Liver (tissue), 3 donors: ENCODE results near the gene FGFRL1.

Experiments used
- CTCF ChIP-seq: fragments of 150-350 bp; IDR thresholded peaks from 2 replicates; pipeline ENCODE4 v1.5.1; 2017; ENCODE audit warnings: improper control_type of control experiment, low read depth, low read length; ENCODE audit not compliant: missing input control
- EGR1 ChIP-seq, 2 donors: IDR thresholded peaks; 2 replicates each; pipeline ENCODE4 v1.6.1; 2016 to 2018; ENCODE audit warnings: antibody characterized with exemption in 2 of 2, low read depth in 2 of 2
- JUND ChIP-seq, 2 donors: IDR thresholded peaks; 2 replicates each; pipeline ENCODE4 v1.6.1; 2016; ENCODE audit warnings: antibody characterized with exemption in 2 of 2
- donor health status: healthy.
- donor health status: healthy.

GRCh38 chr4:982291-982690 is 29.1 kb upstream of the FGFRL1 start:
- TF ChIP-seq JUND (IDR thresholded peaks at IDR 0.05) = no peak
- no peak for TF ChIP-seq CTCF
- TF ChIP-seq EGR1 (IDR thresholded peaks at IDR 0.05; ENCODE audit: low read depth in 2 of 2) = no peak
